ENCODE measurements around the gene FAT1.

The FAT1 gene

DNA sequence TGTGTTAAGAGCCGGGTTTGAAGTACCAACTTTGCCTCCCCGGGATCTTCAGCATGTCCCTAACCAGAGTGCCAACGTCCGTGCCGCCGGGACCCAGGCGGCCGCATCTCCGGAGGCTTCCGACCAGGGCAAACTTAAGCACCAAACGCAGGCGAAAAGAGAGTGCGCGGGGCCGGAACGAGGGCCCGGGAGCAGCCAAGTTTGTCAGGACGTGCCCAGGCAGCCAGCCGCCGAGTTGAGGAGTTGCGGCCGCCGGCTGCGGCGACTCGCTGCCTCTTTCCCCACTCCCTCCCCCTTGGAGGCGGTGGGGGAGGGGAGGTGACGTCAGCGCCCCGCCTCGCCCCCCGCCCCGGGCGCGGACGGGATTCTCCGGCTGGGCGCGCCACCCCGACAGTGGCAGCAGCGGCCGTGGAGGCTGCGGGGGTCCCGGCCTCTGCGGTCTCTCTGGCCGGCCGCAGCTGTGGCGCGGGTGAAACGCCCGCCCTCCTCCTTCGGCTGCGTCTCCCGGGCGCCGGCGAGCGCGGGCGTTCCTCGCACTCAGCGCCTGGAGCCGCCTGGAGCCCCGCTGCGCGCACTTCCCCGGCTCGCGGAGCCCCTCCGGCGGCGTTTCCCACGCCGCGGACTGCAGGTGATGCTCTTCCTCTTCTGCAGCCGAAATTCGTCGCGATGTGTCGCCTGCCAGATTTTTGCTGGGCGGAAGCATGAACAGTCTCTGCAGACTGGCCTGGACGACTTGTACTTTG is 2.9 kb upstream of the FAT1 start (continued):
- TF ChIP-seq, protein P1, sequence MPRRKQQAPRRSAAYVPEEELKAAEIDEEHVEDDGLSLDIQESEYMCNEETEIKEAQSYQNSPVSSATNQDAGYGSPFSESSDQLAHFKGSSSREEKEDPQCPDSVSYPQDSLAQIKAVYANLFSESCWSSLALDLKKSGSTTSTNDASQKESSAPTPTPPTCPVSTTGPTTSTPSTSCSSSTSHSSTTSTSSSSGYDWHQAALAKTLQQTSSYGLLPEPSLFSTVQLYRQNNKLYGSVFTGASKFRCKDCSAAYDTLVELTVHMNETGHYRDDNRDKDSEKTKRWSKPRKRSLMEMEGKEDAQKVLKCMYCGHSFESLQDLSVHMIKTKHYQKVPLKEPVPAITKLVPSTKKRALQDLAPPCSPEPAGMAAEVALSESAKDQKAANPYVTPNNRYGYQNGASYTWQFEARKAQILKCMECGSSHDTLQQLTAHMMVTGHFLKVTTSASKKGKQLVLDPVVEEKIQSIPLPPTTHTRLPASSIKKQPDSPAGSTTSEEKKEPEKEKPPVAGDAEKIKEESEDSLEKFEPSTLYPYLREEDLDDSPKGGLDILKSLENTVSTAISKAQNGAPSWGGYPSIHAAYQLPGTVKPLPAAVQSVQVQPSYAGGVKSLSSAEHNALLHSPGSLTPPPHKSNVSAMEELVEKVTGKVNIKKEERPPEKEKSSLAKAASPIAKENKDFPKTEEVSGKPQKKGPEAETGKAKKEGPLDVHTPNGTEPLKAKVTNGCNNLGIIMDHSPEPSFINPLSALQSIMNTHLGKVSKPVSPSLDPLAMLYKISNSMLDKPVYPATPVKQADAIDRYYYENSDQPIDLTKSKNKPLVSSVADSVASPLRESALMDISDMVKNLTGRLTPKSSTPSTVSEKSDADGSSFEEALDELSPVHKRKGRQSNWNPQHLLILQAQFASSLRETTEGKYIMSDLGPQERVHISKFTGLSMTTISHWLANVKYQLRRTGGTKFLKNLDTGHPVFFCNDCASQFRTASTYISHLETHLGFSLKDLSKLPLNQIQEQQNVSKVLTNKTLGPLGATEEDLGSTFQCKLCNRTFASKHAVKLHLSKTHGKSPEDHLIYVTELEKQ (tag by site-specific recombination; IDR thresholded peaks at IDR 0.05; ENCODE audit: borderline replicate concordance), result peak; percentile 53; the same call in 1 of the 2 replicates
- TF ChIP-seq ZBTB6 (tag by site-specific recombination; IDR thresholded peaks at IDR 0.05) (peak; percentile 77), ZNF561 (tag by site-specific recombination; IDR thresholded peaks at IDR 0.05; ENCODE audit: borderline replicate concordance) (peak; percentile 42; the same call in 1 of the 2 replicates), ZBTB44 (tag by site-specific recombination; IDR thresholded peaks at IDR 0.05) (0 out of 2 replicates have a peak, but pooled peaks have one; percentile 16), OVOL3 (tag by site-specific recombination; IDR thresholded peaks at IDR 0.05) (no peak), MZF1 (tag by site-specific recombination; IDR thresholded peaks at IDR 0.05; ENCODE audit: borderline replicate concordance) (peak; percentile 44; the same call in 1 of the 2 replicates), KLF17 (tag by site-specific recombination; IDR thresholded peaks at IDR 0.05) (peak; percentile 58; the same call in 1 of the 2 replicates), ATF2 (tag by site-specific recombination; IDR thresholded peaks at IDR 0.05; ENCODE audit: low read depth) (peak; percentile 90), IKZF3 (tag by site-specific recombination; IDR thresholded peaks at IDR 0.05) (peak; percentile 84), ZSCAN30 (tag by site-specific recombination; IDR thresholded peaks at IDR 0.05) (peak; percentile 76; the same call in 1 of the 2 replicates), ZNF529 (tag by site-specific recombination; IDR thresholded peaks at IDR 0.05; ENCODE audit: insufficient replicate concordance) (no peak), KLF1 (tag by site-specific recombination; IDR thresholded peaks at IDR 0.05) (peak; percentile 95), ZFP69B (tag by site-specific recombination; IDR thresholded peaks at IDR 0.05) (0 out of 2 replicates have a peak, but pooled peaks have one; percentile 13)
- TF ChIP-seq, protein P2, sequence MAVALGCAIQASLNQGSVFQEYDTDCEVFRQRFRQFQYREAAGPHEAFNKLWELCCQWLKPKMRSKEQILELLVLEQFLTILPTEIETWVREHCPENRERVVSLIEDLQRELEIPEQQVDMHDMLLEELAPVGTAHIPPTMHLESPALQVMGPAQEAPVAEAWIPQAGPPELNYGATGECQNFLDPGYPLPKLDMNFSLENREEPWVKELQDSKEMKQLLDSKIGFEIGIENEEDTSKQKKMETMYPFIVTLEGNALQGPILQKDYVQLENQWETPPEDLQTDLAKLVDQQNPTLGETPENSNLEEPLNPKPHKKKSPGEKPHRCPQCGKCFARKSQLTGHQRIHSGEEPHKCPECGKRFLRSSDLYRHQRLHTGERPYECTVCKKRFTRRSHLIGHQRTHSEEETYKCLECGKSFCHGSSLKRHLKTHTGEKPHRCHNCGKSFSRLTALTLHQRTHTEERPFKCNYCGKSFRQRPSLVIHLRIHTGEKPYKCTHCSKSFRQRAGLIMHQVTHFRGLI (tag by site-specific recombination; IDR thresholded peaks at IDR 0.05), result peak; percentile 82
- TF ChIP-seq, protein P3, sequence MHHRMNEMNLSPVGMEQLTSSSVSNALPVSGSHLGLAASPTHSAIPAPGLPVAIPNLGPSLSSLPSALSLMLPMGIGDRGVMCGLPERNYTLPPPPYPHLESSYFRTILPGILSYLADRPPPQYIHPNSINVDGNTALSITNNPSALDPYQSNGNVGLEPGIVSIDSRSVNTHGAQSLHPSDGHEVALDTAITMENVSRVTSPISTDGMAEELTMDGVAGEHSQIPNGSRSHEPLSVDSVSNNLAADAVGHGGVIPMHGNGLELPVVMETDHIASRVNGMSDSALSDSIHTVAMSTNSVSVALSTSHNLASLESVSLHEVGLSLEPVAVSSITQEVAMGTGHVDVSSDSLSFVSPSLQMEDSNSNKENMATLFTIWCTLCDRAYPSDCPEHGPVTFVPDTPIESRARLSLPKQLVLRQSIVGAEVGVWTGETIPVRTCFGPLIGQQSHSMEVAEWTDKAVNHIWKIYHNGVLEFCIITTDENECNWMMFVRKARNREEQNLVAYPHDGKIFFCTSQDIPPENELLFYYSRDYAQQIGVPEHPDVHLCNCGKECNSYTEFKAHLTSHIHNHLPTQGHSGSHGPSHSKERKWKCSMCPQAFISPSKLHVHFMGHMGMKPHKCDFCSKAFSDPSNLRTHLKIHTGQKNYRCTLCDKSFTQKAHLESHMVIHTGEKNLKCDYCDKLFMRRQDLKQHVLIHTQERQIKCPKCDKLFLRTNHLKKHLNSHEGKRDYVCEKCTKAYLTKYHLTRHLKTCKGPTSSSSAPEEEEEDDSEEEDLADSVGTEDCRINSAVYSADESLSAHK (tag by site-specific recombination; IDR thresholded peaks at IDR 0.05), result no peak; the same call in 1 of the 2 replicates
- TF ChIP-seq, protein P4, sequence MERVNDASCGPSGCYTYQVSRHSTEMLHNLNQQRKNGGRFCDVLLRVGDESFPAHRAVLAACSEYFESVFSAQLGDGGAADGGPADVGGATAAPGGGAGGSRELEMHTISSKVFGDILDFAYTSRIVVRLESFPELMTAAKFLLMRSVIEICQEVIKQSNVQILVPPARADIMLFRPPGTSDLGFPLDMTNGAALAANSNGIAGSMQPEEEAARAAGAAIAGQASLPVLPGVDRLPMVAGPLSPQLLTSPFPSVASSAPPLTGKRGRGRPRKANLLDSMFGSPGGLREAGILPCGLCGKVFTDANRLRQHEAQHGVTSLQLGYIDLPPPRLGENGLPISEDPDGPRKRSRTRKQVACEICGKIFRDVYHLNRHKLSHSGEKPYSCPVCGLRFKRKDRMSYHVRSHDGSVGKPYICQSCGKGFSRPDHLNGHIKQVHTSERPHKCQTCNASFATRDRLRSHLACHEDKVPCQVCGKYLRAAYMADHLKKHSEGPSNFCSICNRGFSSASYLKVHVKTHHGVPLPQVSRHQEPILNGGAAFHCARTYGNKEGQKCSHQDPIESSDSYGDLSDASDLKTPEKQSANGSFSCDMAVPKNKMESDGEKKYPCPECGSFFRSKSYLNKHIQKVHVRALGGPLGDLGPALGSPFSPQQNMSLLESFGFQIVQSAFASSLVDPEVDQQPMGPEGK (tag by site-specific recombination; IDR thresholded peaks at IDR 0.05), result peak; percentile 76
- TF ChIP-seq, protein P5, sequence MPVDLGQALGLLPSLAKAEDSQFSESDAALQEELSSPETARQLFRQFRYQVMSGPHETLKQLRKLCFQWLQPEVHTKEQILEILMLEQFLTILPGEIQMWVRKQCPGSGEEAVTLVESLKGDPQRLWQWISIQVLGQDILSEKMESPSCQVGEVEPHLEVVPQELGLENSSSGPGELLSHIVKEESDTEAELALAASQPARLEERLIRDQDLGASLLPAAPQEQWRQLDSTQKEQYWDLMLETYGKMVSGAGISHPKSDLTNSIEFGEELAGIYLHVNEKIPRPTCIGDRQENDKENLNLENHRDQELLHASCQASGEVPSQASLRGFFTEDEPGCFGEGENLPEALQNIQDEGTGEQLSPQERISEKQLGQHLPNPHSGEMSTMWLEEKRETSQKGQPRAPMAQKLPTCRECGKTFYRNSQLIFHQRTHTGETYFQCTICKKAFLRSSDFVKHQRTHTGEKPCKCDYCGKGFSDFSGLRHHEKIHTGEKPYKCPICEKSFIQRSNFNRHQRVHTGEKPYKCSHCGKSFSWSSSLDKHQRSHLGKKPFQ (tag by site-specific recombination; IDR thresholded peaks at IDR 0.05), result no peak
